ENCODE results near the gene RIC1.

RIC1 gene

GRCh38 chr9:5784526-5785315 lies 155.8 kb downstream of the RIC1 start:
- H3K9me3 ChIP-seq (ENCODE audit: insufficient read depth, low read depth, low read length) = no peaks in the 10 kb centered on the region
- no peaks in the 10 kb centered on the region; the same call in 1 of the 2 replicates for H3K79me2 ChIP-seq (ENCODE audit: insufficient read depth, low read length)

GRCh38 chr9:5786370-5787127 lies 157.6 kb downstream of the RIC1 start:
- TF ChIP-seq CTCF (conservative IDR thresholded peaks at IDR 0.05; ENCODE audit: low read length) (no peak), EZH2phosphoT487 (IDR thresholded peaks at IDR 0.05; ENCODE audit: borderline replicate concordance) (no peak)
- Histone ChIP-seq H3K4me2 (ENCODE audit: low read depth, low read length, poor library complexity, severe bottlenecking) (no peak overlapping the region), H3K9ac (ENCODE audit: low read depth, low read length, poor library complexity, severe bottlenecking) (no peak overlapping the region)

More at GRCh38 chr9:5784526-5785315, 155.8 kb downstream of the RIC1 start:
- Histone ChIP-seq H3F3A (ENCODE audit: low read depth) (no peaks in the 10 kb centered on the region), H4K20me1 (ENCODE audit: insufficient read depth, low read length, poor library complexity, severe bottlenecking) (no peaks in the 10 kb centered on the region), H3K4me2 (ENCODE audit: low read depth, low read length, poor library complexity, severe bottlenecking) (no peak overlapping the region), H3K4me1 (ENCODE audit: insufficient read depth, low read length, poor library complexity, severe bottlenecking) (no peaks in the 10 kb centered on the region), H2AFZ (ENCODE audit: low read length) (no peak overlapping the region), H3K27me3 (ENCODE audit: insufficient read depth, low read length, poor library complexity, severe bottlenecking) (no peaks in the 10 kb centered on the region), H3K36me3 (ENCODE audit: insufficient read depth, low read length) (peaks cover 76% of the 10 kb centered on the region), H3K9ac (ENCODE audit: low read depth, low read length, poor library complexity, severe bottlenecking) (no peak overlapping the region), H3K4me3 (ENCODE audit: low read length, poor library complexity, severe bottlenecking) (no peak overlapping the region), H3K9me2 (replicated peaks; ENCODE audit: low read depth, low read length) (no peaks in the 10 kb centered on the region)
- TF ChIP-seq CTCF (conservative IDR thresholded peaks at IDR 0.05; ENCODE audit: low read length) (no peak), EZH2phosphoT487 (IDR thresholded peaks at IDR 0.05; ENCODE audit: borderline replicate concordance) (no peak)

GRCh38 chr9:5787220-5787619 lies 158.3 kb downstream of the RIC1 start:
- TF ChIP-seq EZH2phosphoT487 (IDR thresholded peaks at IDR 0.05; ENCODE audit: borderline replicate concordance) (no peak), CTCF (conservative IDR thresholded peaks at IDR 0.05; ENCODE audit: low read length) (no peak)
- Histone ChIP-seq H3K4me3 (ENCODE audit: low read length, poor library complexity, severe bottlenecking) (no peak overlapping the region), H3K4me1 (ENCODE audit: insufficient read depth, low read length, poor library complexity, severe bottlenecking) (peaks cover 3% of the 10 kb centered on the region), H3K9ac (ENCODE audit: low read depth, low read length, poor library complexity, severe bottlenecking) (no peak overlapping the region), H3K9me2 (replicated peaks; ENCODE audit: low read depth, low read length) (no peaks in the 10 kb centered on the region), H3K9me3 (ENCODE audit: insufficient read depth, low read depth, low read length) (no peaks in the 10 kb centered on the region), H3K27me3 (ENCODE audit: insufficient read depth, low read length, poor library complexity, severe bottlenecking) (no peaks in the 10 kb centered on the region), H3K79me2 (ENCODE audit: insufficient read depth, low read length) (0 out of 2 replicates have a peak, but pooled peaks cover 2% of the 10 kb centered on the region), H3F3A (ENCODE audit: low read depth) (no peaks in the 10 kb centered on the region), H3K36me3 (ENCODE audit: insufficient read depth, low read length) (peaks cover 78% of the 10 kb centered on the region), H2AFZ (ENCODE audit: low read length) (no peak overlapping the region), H3K4me2 (ENCODE audit: low read depth, low read length, poor library complexity, severe bottlenecking) (no peak overlapping the region), H4K20me1 (ENCODE audit: insufficient read depth, low read length, poor library complexity, severe bottlenecking) (no peaks in the 10 kb centered on the region)

More at GRCh38 chr9:5786370-5787127, 157.6 kb downstream of the RIC1 start:
- H3K27me3 ChIP-seq (ENCODE audit: insufficient read depth, low read length, poor library complexity, severe bottlenecking) = no peaks in the 10 kb centered on the region
- no peak overlapping the region for H3K4me3 ChIP-seq (ENCODE audit: low read length, poor library complexity, severe bottlenecking)
- no peaks in the 10 kb centered on the region for H4K20me1 ChIP-seq (ENCODE audit: insufficient read depth, low read length, poor library complexity, severe bottlenecking)
- no peaks in the 10 kb centered on the region for H3K79me2 ChIP-seq (ENCODE audit: insufficient read depth, low read length)
- no peaks in the 10 kb centered on the region for H3K4me1 ChIP-seq (ENCODE audit: insufficient read depth, low read length, poor library complexity, severe bottlenecking)
- H2AFZ ChIP-seq (ENCODE audit: low read length) = no peak overlapping the region
- H3K9me2 ChIP-seq (replicated peaks; ENCODE audit: low read depth, low read length) = no peaks in the 10 kb centered on the region
- no peaks in the 10 kb centered on the region for H3F3A ChIP-seq (ENCODE audit: low read depth)
- peaks cover 76% of the 10 kb centered on the region for H3K36me3 ChIP-seq (ENCODE audit: insufficient read depth, low read length)
- H3K9me3 ChIP-seq (ENCODE audit: insufficient read depth, low read depth, low read length) = no peaks in the 10 kb centered on the region

All from Loucy (cell line).